ENCODE data around the gene VWA8.

VWA8 gene

GRCh38 chr13:41599619-41600018 lies 361.3 kb downstream of the VWA8 start:
- Histone ChIP-seq H3K36me3 (ENCODE audit: control insufficient read depth in 2 of 2, insufficient read depth in 1 of 2, low read length in 2 of 2) (peaks cover 0 to 6% of the 10 kb centered on the region in 2 experiments; a peak in 1 of 3 replicates), H3K27ac (ENCODE audit: extremely low read depth, low read depth, low read length) (no peak overlapping the region), H3K4me1 (ENCODE audit: control insufficient read depth, insufficient read depth, low read length) (no peaks in the 10 kb centered on the region), H3K9me3 (ENCODE audit: control insufficient read depth, insufficient read depth, low read depth, low read length) (no peaks in the 10 kb centered on the region), H3K4me3 (ENCODE audit: low read depth, low read length) (no peak overlapping the region)
- CTCF ChIA-PET: no interaction called here
- TF ChIP-seq ZNF449 (tag by site-specific recombination; IDR thresholded peaks at IDR 0.05) (no peak), ZNF404 (tag by site-specific recombination; IDR thresholded peaks at IDR 0.05) (no peak), ZBTB17 (tag by site-specific recombination; IDR thresholded peaks at IDR 0.05) (no peak), ZBTB20 (tag by site-specific recombination; IDR thresholded peaks at IDR 0.05) (no peak), SP7 (tag by site-specific recombination; IDR thresholded peaks at IDR 0.05) (no peak)
- POLR2A ChIA-PET: no interaction called here

- Histone ChIP-seq H3K9me3 (ENCODE audit: control insufficient read depth, insufficient read depth, low read depth, low read length) (no peaks in the 10 kb centered on the region), H3K36me3 (ENCODE audit: control insufficient read depth in 2 of 2, insufficient read depth in 1 of 2, low read length in 2 of 2) (peaks cover 0 to 6% of the 10 kb centered on the region in 2 experiments; a peak in 1 of 3 replicates), H3K4me3 (ENCODE audit: low read depth, low read length) (no peak overlapping the region), H3K27ac (ENCODE audit: extremely low read depth, low read depth, low read length) (no peak overlapping the region), H3K4me1 (ENCODE audit: control insufficient read depth, insufficient read depth, low read length) (no peaks in the 10 kb centered on the region)
- CTCF ChIA-PET: no interaction called here
- POLR2A ChIA-PET: no interaction called here
- TF ChIP-seq ZNF704 (tag by site-specific recombination; IDR thresholded peaks at IDR 0.05) (no peak), ZNF571 (tag by site-specific recombination; IDR thresholded peaks at IDR 0.05) (no peak), ZNF530 (tag by site-specific recombination; IDR thresholded peaks at IDR 0.05; ENCODE audit: low read depth) (no peak), ZNF747 (tag by site-specific recombination; IDR thresholded peaks at IDR 0.05) (no peak), ZFP3 (tag by site-specific recombination; IDR thresholded peaks at IDR 0.05; ENCODE audit: low read depth) (no peak), BCL6B (tag by site-specific recombination; IDR thresholded peaks at IDR 0.05) (no peak), ZNF398 (tag by site-specific recombination; IDR thresholded peaks at IDR 0.05) (no peak), ZNF148 (tag by site-specific recombination; IDR thresholded peaks at IDR 0.05; ENCODE audit: borderline replicate concordance) (no peak), ZNF146 (tag by site-specific recombination; IDR thresholded peaks at IDR 0.05) (no peak), ZNF350 (tag by site-specific recombination; IDR thresholded peaks at IDR 0.05) (no peak), ZNF501 (tag by site-specific recombination; IDR thresholded peaks at IDR 0.05) (no peak), ZNF239 (tag by site-specific recombination; IDR thresholded peaks at IDR 0.05) (no peak)
These were observed 363.4 kb downstream of the VWA8 start for GRCh38 chr13:41597348-41598041.
